Esophagus muscularis mucosa (tissue), 4 donors: ENCODE data around the gene PPY. TPM values are rescaled to one million over a fixed set of nuclear protein-coding genes. Genes with fewer than 3 reads are reported as not detected.

Experiments used
- DNase-seq: peaks from one replicate; pipeline ENCODE4 v3.0.0-alpha.2; 2017; ENCODE audit errors: extremely low spot score
- H3K27ac ChIP-seq, 4 donors: fragments of 200-600 bp; sonication (generic); replicated peaks in 1 of 4; 1 replicate in 3 of 4; 2 replicates in 1 of 4; pipeline ENCODE4 v1.5.1; 2016 to 2019; ENCODE audit warnings: mild to moderate bottlenecking in 1 of 4
- H3K27me3 ChIP-seq, 4 donors: fragments of 200-600 bp; sonication (generic); one replicate each; pipeline versions ENCODE4 v1.5.1 to v1.6.0; 2016 to 2019
- H3K36me3 ChIP-seq, 4 donors: fragments of 200-600 bp; sonication (generic); one replicate each; pipeline ENCODE4 v1.5.1; 2016 to 2019
- H3K4me1 ChIP-seq, 4 donors: fragments of 200-600 bp; sonication (generic); one replicate each; pipeline ENCODE4 v1.5.1; 2016 to 2019
- H3K4me3 ChIP-seq, 4 donors: fragments of 200-600 bp; sonication (generic); 1 replicate in 2 of 4; 2 replicates in 2 of 4; pipeline ENCODE4 v1.5.1; 2016 to 2019; ENCODE audit warnings: mild to moderate bottlenecking in 4 of 4, moderate library complexity in 1 of 4
- H3K9me3 ChIP-seq, 4 donors: fragments of 200-600 bp; sonication (generic); 1 replicate in 3 of 4; 2 replicates in 1 of 4; pipeline ENCODE4 v1.5.1; 2016 to 2019
- CTCF ChIP-seq, 3 experiments: fragments of 200-600 bp in 2 of 3; fragments of 450-650 bp in 1 of 3; sonication (generic) in 2 of 3; IDR thresholded peaks; one replicate each; pipeline ENCODE4 v1.5.1; 2017 to 2019; ENCODE audit warnings: antibody characterized with exemption in 3 of 3, mild to moderate bottlenecking in 2 of 3, moderate library complexity in 1 of 3
- EP300 ChIP-seq: sonication (generic); formaldehyde crosslinking; IDR thresholded peaks from one replicate; pipeline ENCODE4 v1.6.1; 2017; ENCODE audit warnings: antibody characterized with exemption
- POLR2A ChIP-seq: fragments of 450-650 bp; IDR thresholded peaks from one replicate; pipeline ENCODE4 v1.6.1; 2017; ENCODE audit warnings: antibody characterized with exemption, moderate library complexity, mild to moderate bottlenecking, low read depth
- POLR2AphosphoS5 ChIP-seq, 2 donors: sonication (generic); formaldehyde crosslinking; IDR thresholded peaks; one replicate each; pipeline ENCODE4 v1.6.1; 2017; ENCODE audit warnings: antibody characterized with exemption in 2 of 2
- WGBS: methylation state at CpG from one replicate; pipeline ENCODE4 v1.1.5; 2018; 5-methylcytosine and 5-hydroxymethylcytosine counted together
- intact Hi-C: fragments of 100-400 bp; cut with DNase I; formaldehyde crosslinking; loops from one replicate; pipeline ENCODE4 v1.15.1; 2023
- total RNA-seq, 4 donors: library from RNA; depleted of rRNA; stranded (reverse); fragments of >200 nt; gene quantifications; one replicate each; pipeline versions ENCODE4 v1.1.0 to v1.2.1, GENCODE V29; 2016

Gene PPY
- total RNA-seq, 4 donors from 2014 or later = not detected

- Histone ChIP-seq H3K27ac (no peak overlapping the region), H3K4me3 (no peak overlapping the region), H3K36me3 (no peaks in the 10 kb centered on the region), H3K9me3 (no peaks in the 10 kb centered on the region), H3K4me1 (peaks cover 10 to 11% (median 11%) of the 10 kb centered on the region in 4 donors), H3K27me3 (peaks cover 3 to 69% (median 21%) of the 10 kb centered on the region in 4 donors)
- no peak for DNase-seq
- WGBS = 86% methylated on average over 4 of the region's 4 CpGs
- intact Hi-C loops = no loop called here
- TF ChIP-seq POLR2A (no peak), POLR2AphosphoS5 (IDR thresholded peaks at IDR 0.05) (no peak), EP300 (no peak), CTCF (IDR thresholded peaks at IDR 0.05) (no peak)
Measured at GRCh38 chr17:43979671-43980070, 37.4 kb upstream of the PPY start.

GRCh38 chr17:43979011-43979410 is 36.7 kb upstream of the PPY start:
- Histone ChIP-seq H3K27me3 (peaks cover 3 to 66% (median 17%) of the 10 kb centered on the region in 4 donors), H3K36me3 (no peaks in the 10 kb centered on the region), H3K4me3 (no peak overlapping the region), H3K9me3 (no peaks in the 10 kb centered on the region), H3K27ac (no peak overlapping the region), H3K4me1 (peaks cover 8 to 9% (median 8%) of the 10 kb centered on the region in 4 donors)
- TF ChIP-seq POLR2AphosphoS5 (IDR thresholded peaks at IDR 0.05) (no peak), EP300 (no peak), CTCF (IDR thresholded peaks at IDR 0.05) (no peak), POLR2A (no peak)
- WGBS = 76% methylated on average over 7 of the region's 7 CpGs
- intact Hi-C loops = no loop called here
- DNase-seq = no peak

- Histone ChIP-seq H3K4me3 (no peak overlapping the region), H3K27me3 (peaks cover under 1 to 65% (median 7%) of the 10 kb centered on the region in 4 donors), H3K9me3 (no peaks in the 10 kb centered on the region), H3K27ac (no peak overlapping the region), H3K36me3 (no peaks in the 10 kb centered on the region), H3K4me1 (no peaks in the 10 kb centered on the region)
- 76% methylated on average over 2 of the region's 2 CpGs for WGBS
- no peak for TF ChIP-seq EP300
- no peak for TF ChIP-seq POLR2A
- no peak for TF ChIP-seq POLR2AphosphoS5 (IDR thresholded peaks at IDR 0.05)
- no peak for TF ChIP-seq CTCF (IDR thresholded peaks at IDR 0.05)
- intact Hi-C loops = no loop called here
- DNase-seq = no peak
Measured at GRCh38 chr17:43978078-43978477, 35.8 kb upstream of the PPY start.

GRCh38 chr17:43976963-43977837 is 34.9 kb upstream of the PPY start:
- TF ChIP-seq POLR2A = no peak
- TF ChIP-seq CTCF (IDR thresholded peaks at IDR 0.05) = no peak
- TF ChIP-seq POLR2AphosphoS5 (IDR thresholded peaks at IDR 0.05) = no peak
- TF ChIP-seq EP300 = no peak
- WGBS = 74% methylated on average over 8 of the region's 9 CpGs
- H3K4me1 ChIP-seq = no peaks in the 10 kb centered on the region
- no peak for DNase-seq
- no peak overlapping the region for H3K4me3 ChIP-seq
- peaks cover 0 to 59% (median under 1%) of the 10 kb centered on the region in 4 donors for H3K27me3 ChIP-seq
- no peaks in the 10 kb centered on the region for H3K9me3 ChIP-seq
- no peaks in the 10 kb centered on the region for H3K36me3 ChIP-seq
- intact Hi-C loops = no loop called here
- no peak overlapping the region for H3K27ac ChIP-seq
